Gastroesophageal sphincter (tissue), 4 donors: ENCODE data around the gene PTPRN2. TPM values are rescaled to one million over a fixed set of nuclear protein-coding genes. Genes with fewer than 3 reads are reported as not detected.

ENCODE experiments used
- ATAC-seq: fragments of 150-250 bp; one replicate; pipeline ENCODE4 v1.9.1; 2016; ENCODE audit warnings: mild to moderate bottlenecking, moderate library complexity
- H3K27ac ChIP-seq, 4 donors: fragments of 200-600 bp; sonication (generic) in 3 of 4; 1 replicate in 3 of 4; 2 replicates in 1 of 4; pipeline ENCODE4 v1.5.1; 2016 to 2019
- H3K27me3 ChIP-seq: fragments of 200-600 bp; sonication (generic); one replicate; pipeline ENCODE4 v1.5.1; 2019
- H3K36me3 ChIP-seq, 2 donors: fragments of 200-600 bp; sonication (generic); one replicate each; pipeline ENCODE4 v1.5.1; 2019; ENCODE audit warnings: control low read depth in 1 of 2
- H3K4me1 ChIP-seq, 3 donors: fragments of 200-600 bp; sonication (generic); 1 replicate in 2 of 3; 2 replicates in 1 of 3; pipeline ENCODE4 v1.5.1; 2016 to 2019; ENCODE audit warnings: control low read depth in 2 of 3
- H3K4me3 ChIP-seq, 2 donors: fragments of 200-600 bp; sonication (generic); one replicate each; pipeline ENCODE4 v1.5.1; 2019; ENCODE audit warnings: mild to moderate bottlenecking in 1 of 2, moderate library complexity in 1 of 2
- H3K9me3 ChIP-seq, 3 donors: fragments of 200-600 bp; sonication (generic); one replicate each; pipeline ENCODE4 v1.5.1; 2017 to 2019; ENCODE audit warnings: control low read depth in 2 of 3
- CTCF ChIP-seq, 4 experiments: fragments of 200-600 bp in 2 of 4; fragments of 450-650 bp in 2 of 4; sonication (generic) in 1 of 4; IDR thresholded peaks; one replicate each; pipeline ENCODE4 v1.5.1; 2017 to 2019; ENCODE audit warnings: antibody characterized with exemption in 4 of 4, mild to moderate bottlenecking in 2 of 4, moderate library complexity in 2 of 4
- EP300 ChIP-seq: sonication (generic); formaldehyde crosslinking; IDR thresholded peaks from one replicate; pipeline ENCODE4 v1.6.1; 2017; ENCODE audit warnings: antibody characterized with exemption, mild to moderate bottlenecking
- POLR2A ChIP-seq, 2 donors: fragments of 450-650 bp; IDR thresholded peaks; one replicate each; pipeline ENCODE4 v1.6.1; 2017; ENCODE audit warnings: antibody characterized with exemption in 2 of 2, mild to moderate bottlenecking in 2 of 2, moderate library complexity in 1 of 2
- POLR2AphosphoS5 ChIP-seq: sonication (generic); formaldehyde crosslinking; IDR thresholded peaks from one replicate; pipeline ENCODE4 v1.6.1; 2017; ENCODE audit warnings: antibody characterized with exemption
- WGBS, 2 donors: methylation state at CpG; one replicate each; pipeline ENCODE4 v1.1.5; 2018; ENCODE audit warnings: low coverage in 1 of 2; 5-methylcytosine and 5-hydroxymethylcytosine counted together
- total RNA-seq, 4 donors: library from RNA; depleted of rRNA; stranded (reverse); fragments of >200 nt; gene quantifications; one replicate each; pipeline ENCODE4 v1.1.0, GENCODE V29; 2016

The PTPRN2 gene
- total RNA-seq, 4 donors from 2014 or later: 1.7 to 4.7 (median 3.3) TPM

- TF ChIP-seq EP300 (no peak), POLR2A (IDR thresholded peaks at IDR 0.05) (no peak), POLR2AphosphoS5 (no peak), CTCF (IDR thresholded peaks at IDR 0.05) (no peak)
- Histone ChIP-seq H3K9me3 (peaks cover 0 to 11% (median 0%) of the 10 kb centered on the region in 3 donors), H3K27ac (no peak overlapping the region), H3K27me3 (peaks cover 18% of the 10 kb centered on the region), H3K36me3 (no peaks in the 10 kb centered on the region), H3K4me3 (no peak overlapping the region), H3K4me1 (no peaks in the 10 kb centered on the region)
- ATAC-seq: no peak
- 96% methylated on average over 2 of the region's 4 CpGs; no CpG with 5 or more reads in 1 of the 2 donors for WGBS, 2 donors
Observed at GRCh38 chr7:157806711-157807110, 780.9 kb downstream of the PTPRN2 start.

- no peak for TF ChIP-seq POLR2A (IDR thresholded peaks at IDR 0.05)
- no peak for TF ChIP-seq EP300
- no peak for TF ChIP-seq CTCF (IDR thresholded peaks at IDR 0.05)
- no peak for TF ChIP-seq POLR2AphosphoS5
- peaks cover 0 to 11% (median 0%) of the 10 kb centered on the region in 3 donors for H3K9me3 ChIP-seq
- no peaks in the 10 kb centered on the region for H3K36me3 ChIP-seq
- no peak overlapping the region for H3K4me3 ChIP-seq
- H3K27me3 ChIP-seq: peaks cover 18% of the 10 kb centered on the region
- no peaks in the 10 kb centered on the region for H3K4me1 ChIP-seq
- no peak for ATAC-seq
- WGBS, 2 donors: 17 to 60% methylated on average over 1 to 6 of the region's 6 CpGs
- H3K27ac ChIP-seq: no peak overlapping the region
Observed at GRCh38 chr7:157805713-157806112, 781.9 kb downstream of the PTPRN2 start.

GRCh38 chr7:157803906-157804305 is 783.7 kb downstream of the PTPRN2 start:
- Histone ChIP-seq H3K4me3 (no peak overlapping the region), H3K27me3 (peaks cover 29% of the 10 kb centered on the region), H3K27ac (no peak overlapping the region), H3K4me1 (no peaks in the 10 kb centered on the region), H3K36me3 (no peaks in the 10 kb centered on the region), H3K9me3 (no peaks in the 10 kb centered on the region)
- no peak for ATAC-seq
- TF ChIP-seq EP300 (no peak), CTCF (IDR thresholded peaks at IDR 0.05) (no peak), POLR2AphosphoS5 (no peak), POLR2A (IDR thresholded peaks at IDR 0.05) (no peak)
- WGBS, 2 donors: 96 to 100% methylated on average over 5 of the region's 5 CpGs

GRCh38 chr7:157801971-157802675 is 785.5 kb downstream of the PTPRN2 start:
- Histone ChIP-seq H3K9me3 (no peaks in the 10 kb centered on the region), H3K27ac (no peak overlapping the region), H3K36me3 (no peaks in the 10 kb centered on the region), H3K4me1 (no peaks in the 10 kb centered on the region), H3K4me3 (no peak overlapping the region), H3K27me3 (peaks cover 21% of the 10 kb centered on the region)
- WGBS, 2 donors: 90 to 92% methylated on average over 28 to 41 of the region's 42 CpGs
- ATAC-seq: no peak
- no peak for TF ChIP-seq POLR2A (IDR thresholded peaks at IDR 0.05)
- no peak for TF ChIP-seq POLR2AphosphoS5
- TF ChIP-seq CTCF (IDR thresholded peaks at IDR 0.05): no peak
- no peak for TF ChIP-seq EP300

- TF ChIP-seq EP300 (no peak), POLR2A (IDR thresholded peaks at IDR 0.05) (no peak), POLR2AphosphoS5 (no peak), CTCF (IDR thresholded peaks at IDR 0.05) (no peak)
- no peak for ATAC-seq
- Histone ChIP-seq H3K4me3 (no peak overlapping the region), H3K36me3 (no peaks in the 10 kb centered on the region), H3K27me3 (peaks cover 20% of the 10 kb centered on the region), H3K27ac (no peak overlapping the region), H3K4me1 (no peaks in the 10 kb centered on the region), H3K9me3 (no peaks in the 10 kb centered on the region)
- WGBS, 2 donors: 0 to 72% methylated on average over 1 to 9 of the region's 21 CpGs
Observed at GRCh38 chr7:157801113-157801512, 786.5 kb downstream of the PTPRN2 start.
